Hepatocyte (in vitro differentiated cells): ENCODE data around the gene TMEM147.

Experiments
- EZH2 ChIP-seq: fragments of 200-600 bp; sonication (generic); IDR thresholded peaks from 2 replicates; pipeline ENCODE4 v1.6.1; 2016; ENCODE audit warnings: antibody characterized with exemption, mild to moderate bottlenecking, borderline replicate concordance
- TF ChIP-seq, protein P1 (sequence below): fragments of 200-600 bp; sonication (generic); IDR thresholded peaks from 2 replicates; pipeline ENCODE4 v1.5.1; 2016; ENCODE audit warnings: antibody characterized with exemption, mild to moderate bottlenecking; ENCODE audit not compliant: poor library complexity

DNA sequence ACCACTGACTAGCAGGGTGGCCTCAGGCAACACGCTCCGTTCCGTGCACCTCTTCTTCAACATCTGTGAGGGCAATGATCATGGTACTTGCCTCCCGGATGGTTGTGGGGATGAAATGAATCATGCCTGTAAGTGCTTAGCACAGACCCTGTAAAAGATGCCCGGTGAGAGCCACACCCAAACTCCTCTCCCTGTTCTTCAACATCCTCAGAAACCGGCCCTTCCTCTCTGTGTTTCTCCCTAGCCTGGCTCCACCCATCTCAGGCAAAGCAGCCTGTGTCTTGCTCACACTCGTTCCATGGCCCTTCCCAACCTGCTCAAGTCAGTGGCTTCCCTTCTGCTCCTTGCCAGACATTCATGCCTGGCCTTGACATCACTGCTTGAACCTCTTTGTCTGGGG, 26.1 kb upstream of the TMEM147 start:
- TF ChIP-seq, protein P1, sequence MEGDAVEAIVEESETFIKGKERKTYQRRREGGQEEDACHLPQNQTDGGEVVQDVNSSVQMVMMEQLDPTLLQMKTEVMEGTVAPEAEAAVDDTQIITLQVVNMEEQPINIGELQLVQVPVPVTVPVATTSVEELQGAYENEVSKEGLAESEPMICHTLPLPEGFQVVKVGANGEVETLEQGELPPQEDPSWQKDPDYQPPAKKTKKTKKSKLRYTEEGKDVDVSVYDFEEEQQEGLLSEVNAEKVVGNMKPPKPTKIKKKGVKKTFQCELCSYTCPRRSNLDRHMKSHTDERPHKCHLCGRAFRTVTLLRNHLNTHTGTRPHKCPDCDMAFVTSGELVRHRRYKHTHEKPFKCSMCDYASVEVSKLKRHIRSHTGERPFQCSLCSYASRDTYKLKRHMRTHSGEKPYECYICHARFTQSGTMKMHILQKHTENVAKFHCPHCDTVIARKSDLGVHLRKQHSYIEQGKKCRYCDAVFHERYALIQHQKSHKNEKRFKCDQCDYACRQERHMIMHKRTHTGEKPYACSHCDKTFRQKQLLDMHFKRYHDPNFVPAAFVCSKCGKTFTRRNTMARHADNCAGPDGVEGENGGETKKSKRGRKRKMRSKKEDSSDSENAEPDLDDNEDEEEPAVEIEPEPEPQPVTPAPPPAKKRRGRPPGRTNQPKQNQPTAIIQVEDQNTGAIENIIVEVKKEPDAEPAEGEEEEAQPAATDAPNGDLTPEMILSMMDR, result no peak
- TF ChIP-seq EZH2, result no peak
